Neural progenitor cell (in vitro differentiated cells): Measurements from ENCODE around the gene PODNL1.

Source experiments
- EZH2 ChIP-seq: fragments of 200-600 bp; sonication (generic); IDR thresholded peaks from 2 replicates; pipeline ENCODE4 v1.6.1; 2017; ENCODE audit warnings: antibody characterized with exemption, mild to moderate bottlenecking, moderate library complexity
- EZH2phosphoT487 ChIP-seq: fragments of 200-600 bp; sonication (generic); IDR thresholded peaks from 2 replicates; pipeline ENCODE4 v1.6.1; 2017; ENCODE audit warnings: antibody characterized with exemption
- TF ChIP-seq, protein P1 (sequence below): fragments of 200-600 bp; sonication (generic); IDR thresholded peaks from 2 replicates; pipeline ENCODE4 v1.5.1; 2017; ENCODE audit warnings: antibody characterized with exemption, mild to moderate bottlenecking

DNA sequence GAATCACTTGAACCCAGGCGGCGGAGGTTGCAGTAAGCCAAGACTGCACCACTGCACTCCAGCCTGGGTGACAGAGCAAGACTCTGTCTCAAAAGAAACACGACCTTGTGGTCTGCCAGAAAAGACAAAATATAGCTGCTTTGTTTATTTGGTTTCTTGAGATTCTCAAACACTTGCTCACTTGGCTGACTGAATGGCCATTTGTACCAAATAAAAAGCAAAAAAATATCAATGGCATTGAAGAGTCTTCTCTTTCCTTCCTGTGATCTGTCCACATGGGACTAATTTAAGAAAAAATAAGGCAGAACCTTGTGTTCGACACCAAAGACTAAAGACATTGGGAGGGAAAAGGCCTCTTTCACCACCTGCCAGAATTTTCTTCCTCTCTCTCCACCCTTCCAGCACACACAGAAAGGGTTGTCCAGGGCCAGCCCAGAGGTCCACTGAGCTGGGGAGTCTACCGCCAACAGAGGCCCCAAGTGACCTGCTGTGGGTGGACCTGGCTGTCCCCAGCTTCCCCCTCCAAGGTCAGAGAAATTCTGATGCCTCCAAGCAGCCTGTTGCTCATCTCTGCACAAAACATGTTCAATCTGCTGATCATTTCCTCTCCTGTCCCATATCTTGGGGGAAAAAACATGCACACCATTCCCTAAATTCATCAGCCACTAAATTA, 38.2 kb downstream of the PODNL1 start:
- TF ChIP-seq EZH2: no peak
- TF ChIP-seq, protein P1, sequence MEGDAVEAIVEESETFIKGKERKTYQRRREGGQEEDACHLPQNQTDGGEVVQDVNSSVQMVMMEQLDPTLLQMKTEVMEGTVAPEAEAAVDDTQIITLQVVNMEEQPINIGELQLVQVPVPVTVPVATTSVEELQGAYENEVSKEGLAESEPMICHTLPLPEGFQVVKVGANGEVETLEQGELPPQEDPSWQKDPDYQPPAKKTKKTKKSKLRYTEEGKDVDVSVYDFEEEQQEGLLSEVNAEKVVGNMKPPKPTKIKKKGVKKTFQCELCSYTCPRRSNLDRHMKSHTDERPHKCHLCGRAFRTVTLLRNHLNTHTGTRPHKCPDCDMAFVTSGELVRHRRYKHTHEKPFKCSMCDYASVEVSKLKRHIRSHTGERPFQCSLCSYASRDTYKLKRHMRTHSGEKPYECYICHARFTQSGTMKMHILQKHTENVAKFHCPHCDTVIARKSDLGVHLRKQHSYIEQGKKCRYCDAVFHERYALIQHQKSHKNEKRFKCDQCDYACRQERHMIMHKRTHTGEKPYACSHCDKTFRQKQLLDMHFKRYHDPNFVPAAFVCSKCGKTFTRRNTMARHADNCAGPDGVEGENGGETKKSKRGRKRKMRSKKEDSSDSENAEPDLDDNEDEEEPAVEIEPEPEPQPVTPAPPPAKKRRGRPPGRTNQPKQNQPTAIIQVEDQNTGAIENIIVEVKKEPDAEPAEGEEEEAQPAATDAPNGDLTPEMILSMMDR: no peak
- no peak for TF ChIP-seq EZH2phosphoT487
